Tibial nerve (tissue), 4 donors: ENCODE results near the gene TMPRSS7. TPM values are rescaled to one million over a fixed set of nuclear protein-coding genes. Genes with fewer than 3 reads are reported as not detected.

Source experiments
- DNase-seq, 2 donors: peaks; one replicate each; pipeline ENCODE4 v3.0.0-alpha.2; 2019; ENCODE audit warnings: low spot score in 2 of 2
- H3K27ac ChIP-seq, 4 donors: fragments of 200-600 bp; sonication (generic) in 3 of 4; one replicate each; pipeline ENCODE4 v1.5.1; 2017 to 2019; ENCODE audit warnings: mild to moderate bottlenecking in 1 of 4
- H3K27me3 ChIP-seq, 2 donors: fragments of 200-600 bp; sonication (generic) in 1 of 2; one replicate each; pipeline versions ENCODE4 v1.5.1 to v1.6.0; 2017 to 2019
- H3K36me3 ChIP-seq, 3 donors: fragments of 200-600 bp; sonication (generic); one replicate each; pipeline ENCODE4 v1.5.1; 2018 to 2019
- H3K4me1 ChIP-seq, 4 donors: fragments of 200-600 bp; sonication (generic) in 3 of 4; one replicate each; pipeline ENCODE4 v1.5.1; 2017 to 2019
- H3K4me3 ChIP-seq, 4 donors: fragments of 200-600 bp; sonication (generic) in 3 of 4; one replicate each; pipeline ENCODE4 v1.5.1; 2017 to 2019; ENCODE audit warnings: mild to moderate bottlenecking in 1 of 4, moderate library complexity in 1 of 4
- H3K9me3 ChIP-seq, 4 donors: fragments of 200-600 bp; sonication (generic) in 3 of 4; one replicate each; pipeline ENCODE4 v1.5.1; 2017 to 2019
- CTCF ChIP-seq, 5 experiments: fragments of 200-600 bp in 3 of 5; fragments of 450-650 bp in 2 of 5; sonication (generic) in 3 of 5; IDR thresholded peaks; one replicate each; pipeline ENCODE4 v1.5.1; 2016 to 2019; ENCODE audit warnings: antibody characterized with exemption in 5 of 5, mild to moderate bottlenecking in 3 of 5, moderate library complexity in 2 of 5
- EP300 ChIP-seq, 2 donors: sonication (generic); formaldehyde crosslinking; IDR thresholded peaks; one replicate each; pipeline ENCODE4 v1.6.1; 2017; ENCODE audit warnings: antibody characterized with exemption in 2 of 2, mild to moderate bottlenecking in 1 of 2
- POLR2A ChIP-seq, 2 donors: fragments of 450-650 bp; IDR thresholded peaks; one replicate each; pipeline ENCODE4 v1.6.1; 2017; ENCODE audit warnings: antibody characterized with exemption in 2 of 2, mild to moderate bottlenecking in 2 of 2, moderate library complexity in 2 of 2
- WGBS, 2 donors: methylation state at CpG; one replicate each; pipeline ENCODE4 v1.1.5; 2018; 5-methylcytosine and 5-hydroxymethylcytosine counted together
- total RNA-seq, 4 donors: library from RNA; depleted of rRNA; stranded (reverse); fragments of >200 nt; gene quantifications; one replicate each; pipeline ENCODE4 v1.1.0, GENCODE V29; 2016

Gene TMPRSS7
- total RNA-seq, 4 donors from 2014 or later, result not detected

GRCh38 chr3:112084980-112085705 is 50.6 kb downstream of the TMPRSS7 start:
- Histone ChIP-seq H3K27me3 (no peaks in the 10 kb centered on the region), H3K9me3 (no peaks in the 10 kb centered on the region), H3K4me3 (no peak overlapping the region), H3K4me1 (peaks cover 0 to 14% (median 0%) of the 10 kb centered on the region in 4 donors), H3K36me3 (no peaks in the 10 kb centered on the region), H3K27ac (peak overlapping the region in 1 of 4 donors; percentile 76)
- TF ChIP-seq EP300 (IDR thresholded peaks at IDR 0.05) (no peak), POLR2A (IDR thresholded peaks at IDR 0.05) (no peak), CTCF (IDR thresholded peaks at IDR 0.05) (no peak)
- 90 to 92% methylated on average over 7 of the region's 7 CpGs for WGBS, 2 donors
- no peak for DNase-seq

- no peak for DNase-seq
- Histone ChIP-seq H3K36me3 (no peaks in the 10 kb centered on the region), H3K9me3 (no peaks in the 10 kb centered on the region), H3K27me3 (no peaks in the 10 kb centered on the region), H3K27ac (peak overlapping the region in 2 of 4 donors; percentile 66 to 76), H3K4me1 (peaks cover 0 to 14% (median 0%) of the 10 kb centered on the region in 4 donors), H3K4me3 (peak overlapping the region; percentile 43 to 67 (median 56))
- TF ChIP-seq POLR2A (IDR thresholded peaks at IDR 0.05) (no peak), CTCF (IDR thresholded peaks at IDR 0.05) (no peak), EP300 (IDR thresholded peaks at IDR 0.05) (no peak)
- WGBS, 2 donors, result 23 to 28% methylated on average over 12 of the region's 12 CpGs
Observed at GRCh38 chr3:112085735-112086075, 51.2 kb downstream of the TMPRSS7 start.

- TF ChIP-seq EP300 (IDR thresholded peaks at IDR 0.05), result peak in 1 of 2 donors; percentile 33
- peak in 1 of 5 experiments; percentile 29 for TF ChIP-seq CTCF (IDR thresholded peaks at IDR 0.05)
- TF ChIP-seq POLR2A (IDR thresholded peaks at IDR 0.05), result no peak
- Histone ChIP-seq H3K4me1 (peaks cover 0 to 14% (median 0%) of the 10 kb centered on the region in 4 donors), H3K27ac (peak within 1 kb of the TSS in 2 of 4 donors; percentile 66 to 76), H3K36me3 (no peaks in the 10 kb centered on the region), H3K9me3 (no peaks in the 10 kb centered on the region), H3K4me3 (peak within 1 kb of the TSS; percentile 43 to 67 (median 56)), H3K27me3 (no peaks in the 10 kb centered on the region)
- 0 to 2% methylated on average over 22 to 33 of the region's 67 CpGs for WGBS, 2 donors
- peak; percentile 51 to 59 for DNase-seq
Observed at GRCh38 chr3:112086076-112086854, 51.7 kb downstream of the TMPRSS7 start, which contains the start of gene C3orf52. C3orf52 (plus strand) TSS chr3:112086389; CDS start chr3:112086408, 19 bp downstream.

DNA sequence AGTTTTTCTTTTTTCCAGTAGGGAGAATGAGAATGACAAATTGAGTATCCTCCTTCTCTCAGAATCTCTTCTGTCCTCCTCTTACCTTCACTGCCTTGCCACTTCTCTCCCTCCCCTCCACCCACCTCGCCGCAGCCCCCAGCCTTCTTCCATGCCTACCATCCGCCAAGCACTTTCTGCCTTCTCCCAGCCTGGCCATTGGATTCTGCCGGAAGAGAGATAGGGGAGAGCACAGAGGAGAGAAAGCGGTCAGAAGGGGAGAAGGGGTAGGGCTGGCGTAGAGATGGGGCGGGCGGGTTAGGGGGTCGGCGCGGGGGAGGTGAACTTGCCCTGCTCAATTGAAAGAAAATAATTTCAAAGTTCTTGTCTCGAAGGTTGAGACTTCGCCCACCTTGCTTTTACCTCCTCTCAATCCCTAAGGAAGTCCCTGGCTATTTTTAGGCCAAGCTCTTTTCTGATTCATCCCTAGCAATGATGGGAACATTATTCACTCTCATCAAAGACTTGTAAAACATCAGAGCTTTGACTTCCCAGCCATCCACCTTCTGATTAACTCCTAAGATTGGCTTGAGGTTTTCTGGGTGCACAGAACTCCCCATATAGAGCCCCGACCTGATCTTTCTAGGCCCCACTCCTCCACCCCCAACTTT is 52.5 kb downstream of the TMPRSS7 start:
- TF ChIP-seq EP300 (IDR thresholded peaks at IDR 0.05), result no peak
- TF ChIP-seq CTCF (IDR thresholded peaks at IDR 0.05), result peak in 1 of 5 experiments; percentile 2
- no peak for TF ChIP-seq POLR2A (IDR thresholded peaks at IDR 0.05)
- Histone ChIP-seq H3K27ac (peak overlapping the region in 2 of 4 donors; percentile 66 to 76), H3K36me3 (no peaks in the 10 kb centered on the region), H3K4me1 (peaks cover 0 to 14% (median 0%) of the 10 kb centered on the region in 4 donors), H3K9me3 (no peaks in the 10 kb centered on the region), H3K27me3 (no peaks in the 10 kb centered on the region), H3K4me3 (peak overlapping the region; percentile 43 to 67 (median 56))
- WGBS, 2 donors, result 22 to 31% methylated on average over 14 of the region's 14 CpGs
- DNase-seq, result no peak
